Coronary artery (tissue), 2 donors: ENCODE results near the gene ENTPD1.

ENCODE experiments used
- DNase-seq: peaks from one replicate; pipeline ENCODE4 v3.0.0-alpha.2; 2017; ENCODE audit warnings: low spot score
- H3K27ac ChIP-seq, 2 donors: fragments of 200-600 bp; sonication (generic); one replicate each; pipeline ENCODE4 v1.5.1; 2016 to 2019
- H3K4me3 ChIP-seq: fragments of 200-600 bp; sonication (generic); 2 replicates; pipeline ENCODE4 v1.5.1; 2016; ENCODE audit warnings: mild to moderate bottlenecking, moderate library complexity
- CTCF ChIP-seq: fragments of 200-600 bp; sonication (generic); IDR thresholded peaks from one replicate; pipeline ENCODE4 v1.5.1; 2019; ENCODE audit warnings: antibody characterized with exemption

Gene ENTPD1

GRCh38 chr10:95742962-95743535 lies 12.9 kb upstream of the ENTPD1 start:
- no peak for TF ChIP-seq CTCF

GRCh38 chr10:95745501-95745900 lies 10.5 kb upstream of the ENTPD1 start:
- TF ChIP-seq CTCF = no peak
- Histone ChIP-seq H3K4me3 (no peak overlapping the region), H3K27ac (no peak overlapping the region)
- no peak for DNase-seq

More at GRCh38 chr10:95742962-95743535, 12.9 kb upstream of the ENTPD1 start:
- DNase-seq = no peak
- Histone ChIP-seq H3K27ac (peak overlapping the region in 1 of 2 donors; percentile 63), H3K4me3 (no peak overlapping the region)

- H3K4me3 ChIP-seq = no peak overlapping the region
- H3K27ac ChIP-seq = no peak overlapping the region
- TF ChIP-seq CTCF = no peak
- DNase-seq = no peak
Measured at GRCh38 chr10:95748349-95748748, 7.6 kb upstream of the ENTPD1 start.

GRCh38 chr10:95755511-95756004 lies 405 bp upstream of the ENTPD1 start:
- H3K27ac ChIP-seq = peak overlapping the region; percentile 82 to 93
- no peak for DNase-seq
- peak overlapping the region; percentile 64 for H3K4me3 ChIP-seq
- no peak for TF ChIP-seq CTCF

GRCh38 chr10:95756809-95757684 lies 1.1 kb downstream of the ENTPD1 start:
- Histone ChIP-seq H3K27ac (peak overlapping the region; percentile 82 to 93), H3K4me3 (peak overlapping the region; percentile 64)
- no peak for DNase-seq
- TF ChIP-seq CTCF = no peak

GRCh38 chr10:95758351-95759025 lies 2.5 kb downstream of the ENTPD1 start:
- Histone ChIP-seq H3K27ac (peak overlapping the region; percentile 70 to 82), H3K4me3 (peak overlapping the region; percentile 1)
- DNase-seq = no peak
- TF ChIP-seq CTCF = no peak
